Body of pancreas (tissue), 4 donors: ENCODE data around the gene KIF3A.

Experiments used
- POLR2A ChIP-seq, 3 donors: fragments of 450-650 bp; IDR thresholded peaks; one replicate each; pipeline ENCODE4 v1.6.1; 2016; ENCODE audit warnings: antibody characterized with exemption in 3 of 3, mild to moderate bottlenecking in 2 of 3
- TF ChIP-seq, protein P1 (sequence below), 7 experiments: fragments of 450-650 bp in 4 of 7; fragments of 200-600 bp in 3 of 7; sonication (generic) in 3 of 7; IDR thresholded peaks; one replicate each; pipeline ENCODE4 v1.5.1; 2016 to 2019; ENCODE audit warnings: antibody characterized with exemption in 7 of 7

DNA sequence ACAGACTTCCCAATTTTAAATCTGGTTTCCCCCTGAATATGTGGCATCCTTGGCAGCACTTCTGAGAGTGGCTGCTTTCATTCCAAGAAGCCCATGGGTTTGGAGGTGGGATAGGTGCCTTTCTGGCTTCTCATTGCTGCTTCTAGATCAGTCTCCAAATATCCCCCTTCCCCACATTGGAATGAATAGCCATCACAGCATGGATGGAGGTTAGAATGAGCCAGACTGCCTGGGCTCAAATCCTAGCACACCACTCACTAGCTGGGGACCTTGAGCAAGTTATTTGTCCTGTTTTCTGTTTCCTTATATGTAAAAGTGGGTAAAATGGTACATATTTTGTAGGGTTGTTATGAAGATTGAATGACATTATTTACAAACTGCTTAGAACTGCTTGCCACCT, 93.2 kb downstream of the KIF3A start:
- TF ChIP-seq, protein P1, sequence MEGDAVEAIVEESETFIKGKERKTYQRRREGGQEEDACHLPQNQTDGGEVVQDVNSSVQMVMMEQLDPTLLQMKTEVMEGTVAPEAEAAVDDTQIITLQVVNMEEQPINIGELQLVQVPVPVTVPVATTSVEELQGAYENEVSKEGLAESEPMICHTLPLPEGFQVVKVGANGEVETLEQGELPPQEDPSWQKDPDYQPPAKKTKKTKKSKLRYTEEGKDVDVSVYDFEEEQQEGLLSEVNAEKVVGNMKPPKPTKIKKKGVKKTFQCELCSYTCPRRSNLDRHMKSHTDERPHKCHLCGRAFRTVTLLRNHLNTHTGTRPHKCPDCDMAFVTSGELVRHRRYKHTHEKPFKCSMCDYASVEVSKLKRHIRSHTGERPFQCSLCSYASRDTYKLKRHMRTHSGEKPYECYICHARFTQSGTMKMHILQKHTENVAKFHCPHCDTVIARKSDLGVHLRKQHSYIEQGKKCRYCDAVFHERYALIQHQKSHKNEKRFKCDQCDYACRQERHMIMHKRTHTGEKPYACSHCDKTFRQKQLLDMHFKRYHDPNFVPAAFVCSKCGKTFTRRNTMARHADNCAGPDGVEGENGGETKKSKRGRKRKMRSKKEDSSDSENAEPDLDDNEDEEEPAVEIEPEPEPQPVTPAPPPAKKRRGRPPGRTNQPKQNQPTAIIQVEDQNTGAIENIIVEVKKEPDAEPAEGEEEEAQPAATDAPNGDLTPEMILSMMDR (IDR thresholded peaks at IDR 0.05), result no peak
- TF ChIP-seq POLR2A (IDR thresholded peaks at IDR 0.05), result no peak
